HL-60/S4 treated with retinoic acid at 250 ng/mL for 4 days and 3 days (cell line): Measurements from ENCODE around the gene RBM33.

Experiments used
- in situ Hi-C: fragments of 300-500 bp; cut with MboI; formaldehyde crosslinking; loops from 2 replicates; pipeline ENCODE4 v1.7.0; 2022; ENCODE audit warnings: low sequenced_read_pairs

Gene RBM33

GRCh38 chr7:155722118-155722517 is 77.7 kb downstream of the RBM33 start:
- in situ Hi-C loops = no loop called here

GRCh38 chr7:155722936-155723335 is 78.5 kb downstream of the RBM33 start:
- in situ Hi-C loops = no loop called here

GRCh38 chr7:155724327-155725005 is 80.0 kb downstream of the RBM33 start:
- in situ Hi-C loops = no loop called here

GRCh38 chr7:155725006-155725355 is 80.5 kb downstream of the RBM33 start:
- in situ Hi-C loops = no loop called here

- in situ Hi-C loops = no loop called here
Measured at GRCh38 chr7:155727616-155728015, 83.2 kb downstream of the RBM33 start.

- in situ Hi-C loops = no loop called here
Measured at GRCh38 chr7:155728116-155728515, 83.7 kb downstream of the RBM33 start.

GRCh38 chr7:155729847-155730246 is 85.4 kb downstream of the RBM33 start:
- in situ Hi-C loops = no loop called here

- in situ Hi-C loops = no loop called here
Measured at GRCh38 chr7:155731380-155731779, 86.9 kb downstream of the RBM33 start.

- in situ Hi-C loops = no loop called here
Measured at GRCh38 chr7:155731871-155732270, 87.4 kb downstream of the RBM33 start.

- in situ Hi-C loops = no loop called here
Measured at GRCh38 chr7:155732286-155732685, 87.8 kb downstream of the RBM33 start.

- in situ Hi-C loops = no loop called here
Measured at GRCh38 chr7:155733582-155734444, 89.4 kb downstream of the RBM33 start.

- in situ Hi-C loops = no loop called here
Measured at GRCh38 chr7:155734445-155734809, 90.0 kb downstream of the RBM33 start.

GRCh38 chr7:155735442-155736115 is 91.1 kb downstream of the RBM33 start:
- in situ Hi-C loops = no loop called here

GRCh38 chr7:155737590-155737989 is 93.1 kb downstream of the RBM33 start:
- in situ Hi-C loops = no loop called here

- in situ Hi-C loops = no loop called here
Measured at GRCh38 chr7:155738104-155738503, 93.6 kb downstream of the RBM33 start.

- in situ Hi-C loops = no loop called here
Measured at GRCh38 chr7:155738652-155739537, 94.4 kb downstream of the RBM33 start.

- in situ Hi-C loops = no loop called here
Measured at GRCh38 chr7:155739538-155740143, 95.2 kb downstream of the RBM33 start.

GRCh38 chr7:155741082-155741481 is 96.6 kb downstream of the RBM33 start:
- in situ Hi-C loops = no loop called here

- in situ Hi-C loops = no loop called here
Measured at GRCh38 chr7:155741805-155742204, 97.3 kb downstream of the RBM33 start.

GRCh38 chr7:155743177-155743576 is 98.7 kb downstream of the RBM33 start:
- in situ Hi-C loops = no loop called here
